PC-9 (cell line): ENCODE data around the gene SLC35A2. TPM values are rescaled to one million over a fixed set of nuclear protein-coding genes. Genes with fewer than 3 reads are reported as not detected.
"Not testable (repeated sequence)": the region's sequence is repeated elsewhere in the genome, so short reads cannot be mapped to it uniquely, and the experiment has no call there.

Source experiments
- BruUV-seq: library from RNA; stranded (reverse); fragments of 400-500 nt; replicated peaks from 2 replicates; lab custom pipeline; 2021; lab: Mats Ljungman, UMichigan
- CTCF ChIA-PET: fragments of 300-600 bp; sonication (Branson Sonifier 250); formaldehyde crosslinking; loops from one replicate; lab custom pipeline; 2022; ENCODE audit warnings: antibody characterized with exemption; lab: Charles Lee
- POLR2A ChIA-PET: fragments of 300-600 bp; sonication (Branson Sonifier 250); formaldehyde crosslinking; loops from one replicate; lab custom pipeline; 2022; ENCODE audit warnings: antibody characterized with exemption; ENCODE audit not compliant: unreplicated experiment; lab: Charles Lee
- DNase-seq, 2 experiments: peaks; one replicate each; pipeline versions ENCODE4 v3.0.0 to v3.0.0-alpha.2; 2015 to 2022; ENCODE audit warnings: mixed read lengths in 1 of 2
- H2AFZ ChIP-seq: fragments of 200-600 bp; sonication (generic); 2 replicates; pipeline ENCODE4 v1.8.1; 2017; ENCODE audit warnings: antibody characterized with exemption
- H3F3A ChIP-seq: fragments of 200-600 bp; sonication (generic); 2 replicates; pipeline ENCODE4 v1.8.1; 2017; ENCODE audit warnings: antibody characterized with exemption, mild to moderate bottlenecking, low read depth; ENCODE audit not compliant: insufficient read depth
- H3K27ac ChIP-seq: fragments of 200-600 bp; sonication (generic); 2 replicates; pipeline ENCODE4 v1.6.1; 2016; ENCODE audit warnings: mixed run types
- H3K27me3 ChIP-seq: fragments of 200-600 bp; sonication (generic); 2 replicates; pipeline ENCODE4 v1.6.1; 2016; ENCODE audit warnings: low read depth, mixed run types; ENCODE audit not compliant: insufficient read depth
- H3K36me3 ChIP-seq: fragments of 200-600 bp; sonication (generic); 2 replicates; pipeline ENCODE4 v1.6.1; 2016; ENCODE audit warnings: low read depth, mixed run types
- H3K4me1 ChIP-seq: fragments of 200-600 bp; sonication (generic); replicated peaks from 2 replicates; pipeline ENCODE4 v1.6.1; 2016; ENCODE audit warnings: mixed run types; ENCODE audit not compliant: insufficient read depth
- H3K4me2 ChIP-seq: fragments of 200-600 bp; sonication (generic); 2 replicates; pipeline ENCODE4 v1.6.1; 2017; ENCODE audit warnings: mixed run types
- H3K4me3 ChIP-seq: fragments of 200-600 bp; sonication (generic); 2 replicates; pipeline ENCODE4 v1.6.1; 2016; ENCODE audit warnings: mixed run types
- H3K79me2 ChIP-seq: fragments of 200-600 bp; sonication (generic); 2 replicates; pipeline ENCODE4 v1.6.1; 2017; ENCODE audit warnings: low read depth, mixed run types
- H3K9me2 ChIP-seq: fragments of 200-600 bp; sonication (generic); 2 replicates; pipeline ENCODE4 v1.8.1; 2017; ENCODE audit warnings: mild to moderate bottlenecking; ENCODE audit not compliant: insufficient read depth
- H3K9me3 ChIP-seq: fragments of 200-600 bp; sonication (generic); 2 replicates; pipeline ENCODE4 v1.8.1; 2016; ENCODE audit warnings: low read depth; ENCODE audit not compliant: insufficient read depth
- H4K20me1 ChIP-seq: fragments of 200-600 bp; sonication (generic); 2 replicates; pipeline ENCODE4 v1.8.1; 2017; ENCODE audit not compliant: insufficient read depth
- CTCF ChIP-seq: fragments of 200-600 bp; sonication (generic); conservative IDR thresholded peaks from 2 replicates; pipeline ENCODE4 v1.6.1; 2017; ENCODE audit warnings: mixed run types, antibody characterized with exemption, mild to moderate bottlenecking, moderate library complexity
- EZH2 ChIP-seq: fragments of 200-600 bp; sonication (generic); IDR thresholded peaks from 2 replicates; pipeline ENCODE4 v1.8.0; 2017; ENCODE audit warnings: antibody characterized with exemption, low read depth
- intact Hi-C: fragments of 100-400 bp; cut with micrococcal nuclease; formaldehyde crosslinking; loops from one replicate; pipeline ENCODE4 v1.10.0; 2022; ENCODE audit not compliant: unreplicated experiment
- total RNA-seq: library from RNA; stranded (reverse); gene quantifications from 2 replicates; pipeline ENCODE4 v1.2.3, GENCODE V29; 2021

The SLC35A2 gene
- total RNA-seq, 1 experiment from 2014 or later = 29.6 TPM

GRCh38 chrX:48854898-48855297 lies 56.5 kb downstream of the SLC35A2 start:
- no peak overlapping the region for H3K4me2 ChIP-seq
- TF ChIP-seq EZH2 (no peak), CTCF (no peak)
- no peaks in the 10 kb centered on the region for H3K79me2 ChIP-seq
- no TSS peak for BruUV-seq
- intact Hi-C loops = no loop called here
- H3F3A ChIP-seq = no peaks in the 10 kb centered on the region
- no peaks in the 10 kb centered on the region for H3K4me1 ChIP-seq
- ChIA-PET POLR2A (no interaction called here), CTCF (no interaction called here)
- H3K9me3 ChIP-seq = no peaks in the 10 kb centered on the region
- no peaks in the 10 kb centered on the region for H3K9me2 ChIP-seq
- no peak overlapping the region for H2AFZ ChIP-seq
- H3K27ac ChIP-seq = no peak overlapping the region
- DNase-seq = no peak
- H3K36me3 ChIP-seq = no peaks in the 10 kb centered on the region
- H4K20me1 ChIP-seq = no peaks in the 10 kb centered on the region
- no peaks in the 10 kb centered on the region for H3K27me3 ChIP-seq
- no peak overlapping the region for H3K4me3 ChIP-seq

GRCh38 chrX:48854121-48854804 lies 57.2 kb downstream of the SLC35A2 start:
- intact Hi-C loops, H3K27me3 ChIP-seq, CTCF ChIA-PET, H3K4me3 ChIP-seq, H3K9me2 ChIP-seq, H2AFZ ChIP-seq, H3K4me1 ChIP-seq, H3K27ac ChIP-seq, H3K4me2 ChIP-seq, BruUV-seq, H3K79me2 ChIP-seq, H3K36me3 ChIP-seq, POLR2A ChIA-PET, H4K20me1 ChIP-seq, H3F3A ChIP-seq, H3K9me3 ChIP-seq, DNase-seq: not testable (repeated sequence)

GRCh38 chrX:48853494-48853893 lies 58.0 kb downstream of the SLC35A2 start:
- H3K9me2 ChIP-seq, H3K4me1 ChIP-seq, H3K4me2 ChIP-seq, H3K36me3 ChIP-seq, intact Hi-C loops, POLR2A ChIA-PET, CTCF ChIA-PET, DNase-seq, H3K27me3 ChIP-seq, H3K79me2 ChIP-seq, BruUV-seq, H3K9me3 ChIP-seq, H4K20me1 ChIP-seq, H3K4me3 ChIP-seq, H3F3A ChIP-seq, H2AFZ ChIP-seq, H3K27ac ChIP-seq: not testable (repeated sequence)

Other genes starting within 250 kb of the SLC35A2 start
- gene WAS, start 227.8 kb downstream of the SLC35A2 start, total RNA-seq = 0.22 TPM in 1 of 2 replicates, not detected in the other
- gene SUV39H1, start 214.9 kb downstream of the SLC35A2 start, total RNA-seq = 10.5 and 11.7 TPM in 2 replicates
- not detected in 2 replicates for gene GLOD5, start 149.9 kb downstream of the SLC35A2 start, total RNA-seq
- gene GATA1, start 125.1 kb downstream of the SLC35A2 start, total RNA-seq = not detected in 2 replicates
- gene HDAC6, start 109.6 kb downstream of the SLC35A2 start, total RNA-seq = 44.2 and 48.5 TPM in 2 replicates
- gene ERAS, start 85.1 kb downstream of the SLC35A2 start, total RNA-seq = 0.50 TPM in 1 of 2 replicates, not detected in the other
- gene PCSK1N, start 76.0 kb downstream of the SLC35A2 start, total RNA-seq = not detected in 2 replicates
- 44.9 and 54.1 TPM in 2 replicates for gene TIMM17B, start 13.9 kb downstream of the SLC35A2 start, total RNA-seq
- 36.4 and 39.4 TPM in 2 replicates for gene PQBP1, start 13.7 kb downstream of the SLC35A2 start, total RNA-seq
- gene PIM2, start 7.4 kb upstream of the SLC35A2 start, total RNA-seq = 3.6 and 4.4 TPM in 2 replicates
- gene OTUD5, start 46.0 kb upstream of the SLC35A2 start, total RNA-seq = 34.6 and 37.1 TPM in 2 replicates
- gene KCND1, start 60.2 kb upstream of the SLC35A2 start, total RNA-seq = 1.2 and 2.2 TPM in 2 replicates
- 33.6 and 35.2 TPM in 2 replicates for gene GRIPAP1, start 90.6 kb upstream of the SLC35A2 start, total RNA-seq
- 27.2 and 33.7 TPM in 2 replicates for gene TFE3, start 131.7 kb upstream of the SLC35A2 start, total RNA-seq
- gene CCDC120, start 147.4 kb upstream of the SLC35A2 start, total RNA-seq = 20.6 and 23.9 TPM in 2 replicates
- gene PRAF2, start 162.4 kb upstream of the SLC35A2 start, total RNA-seq = 12.8 and 17.6 TPM in 2 replicates
- 36.7 and 43.4 TPM in 2 replicates for gene WDR45, start 168.2 kb upstream of the SLC35A2 start, total RNA-seq
- gene GPKOW, start 212.1 kb upstream of the SLC35A2 start, total RNA-seq = 12.8 and 17.6 TPM in 2 replicates